B cell (primary cell): Measurements from ENCODE around the gene ADAM12. TPM values are rescaled to one million over a fixed set of nuclear protein-coding genes. Genes with fewer than 3 reads are reported as not detected.

Experiments used
- ATAC-seq: fragments of 200-7000 bp; cut with Tn5 transposase; one replicate; pipeline ENCODE4 v1.10.0; 2021; ENCODE audit warnings: low read depth, mild to moderate bottlenecking, moderate number of reproducible peaks, moderate library complexity
- CTCF ChIA-PET: fragments of 350-600 bp; sonication (Branson Sonifier 250); formaldehyde crosslinking; loops from one replicate; lab custom pipeline; 2021; ENCODE audit warnings: antibody characterized with exemption, inconsistent platforms; lab: Charles Lee
- POLR2A ChIA-PET: fragments of 350-600 bp; sonication (Branson Sonifier 250); formaldehyde crosslinking; loops from one replicate; lab custom pipeline; 2021; ENCODE audit warnings: antibody characterized with exemption; lab: Charles Lee
- DNase-seq: peaks from one replicate; pipeline ENCODE4 v3.0.0; 2013
- H2AFZ ChIP-seq: 2 replicates; pipeline ENCODE4 v1.6.1; 2012; ENCODE audit warnings: mild to moderate bottlenecking, low read depth, low read length; ENCODE audit not compliant: insufficient read depth, poor library complexity, severe bottlenecking
- H3K27ac ChIP-seq, 2 donors: 1 replicate in 1 of 2; 2 replicates in 1 of 2; pipeline ENCODE4 v1.5.1; 2012 to 2013; ENCODE audit warnings: low read length in 2 of 2, mild to moderate bottlenecking in 2 of 2, moderate library complexity in 1 of 2
- H3K27me3 ChIP-seq, 4 experiments: fragments of 200-600 bp in 1 of 4; sonication (generic) in 1 of 4; replicated peaks in 1 of 4; 1 replicate in 2 of 4; 2 replicates in 2 of 4; pipeline versions ENCODE4 v1.6.1 to v1.7.0; 2013 to 2016; ENCODE audit warnings: low read length in 3 of 4, mild to moderate bottlenecking in 2 of 4, mixed read lengths in 1 of 4, moderate library complexity in 1 of 4; ENCODE audit not compliant: insufficient read depth in 4 of 4, control insufficient read depth in 3 of 4; ENCODE audit errors: control extremely low read depth in 1 of 4
- H3K36me3 ChIP-seq, 2 experiments: replicated peaks in 1 of 2; 1 replicate in 1 of 2; 2 replicates in 1 of 2; pipeline versions ENCODE4 v1.6.1 to v1.7.1; 2013; ENCODE audit warnings: low read length in 1 of 2; ENCODE audit not compliant: insufficient read depth in 2 of 2, control insufficient read depth in 1 of 2; ENCODE audit errors: control extremely low read depth in 1 of 2, extremely low read depth in 1 of 2
- H3K4me1 ChIP-seq, 2 donors: fragments of 200-600 bp in 1 of 2; sonication (generic) in 1 of 2; 1 replicate in 1 of 2; 2 replicates in 1 of 2; pipeline versions ENCODE4 v1.5.1 to v1.6.1; 2013 to 2017; ENCODE audit warnings: low read length in 2 of 2; ENCODE audit not compliant: control insufficient read depth in 2 of 2, insufficient read depth in 2 of 2
- H3K4me2 ChIP-seq: replicated peaks from 2 replicates; pipeline ENCODE3; 2012; ENCODE audit warnings: mild to moderate bottlenecking, low read depth, low read length; ENCODE audit not compliant: poor library complexity, severe bottlenecking
- H3K4me3 ChIP-seq, 5 experiments: fragments of 200-600 bp in 1 of 5; sonication (generic) in 1 of 5; 1 replicate in 3 of 5; 2 replicates in 2 of 5; pipeline versions ENCODE4 v1.5.1 to v1.7.0; 2011 to 2016; ENCODE audit warnings: low read length in 4 of 5, mild to moderate bottlenecking in 4 of 5, low read depth in 2 of 5, control low read depth in 1 of 5, moderate library complexity in 1 of 5; ENCODE audit not compliant: insufficient read depth in 1 of 5; ENCODE audit errors: control extremely low read depth in 1 of 5, extremely low read depth in 1 of 5
- H3K79me2 ChIP-seq: fragments of 200-600 bp; sonication (generic); one replicate; pipeline ENCODE4 v1.6.0; 2016; ENCODE audit warnings: low read length; ENCODE audit not compliant: control insufficient read depth, insufficient read depth
- H3K9ac ChIP-seq: fragments of 200-600 bp; sonication (generic); 2 replicates; pipeline ENCODE4 v1.6.1; 2017; ENCODE audit warnings: mild to moderate bottlenecking, low read length, moderate library complexity
- H3K9me3 ChIP-seq, 3 donors: one replicate each; pipeline versions ENCODE4 v1.6.1 to v1.7.1; 2013; ENCODE audit warnings: low read length in 2 of 3; ENCODE audit not compliant: control insufficient read depth in 2 of 3, insufficient read depth in 1 of 3; ENCODE audit errors: control extremely low read depth in 1 of 3
- H4K20me1 ChIP-seq: 2 replicates; pipeline ENCODE4 v1.6.0; 2012; ENCODE audit warnings: mild to moderate bottlenecking, low read length; ENCODE audit not compliant: insufficient read depth, control insufficient read depth, poor library complexity, severe bottlenecking
- H3K27ac Mint-ChIP-seq: one replicate; pipeline ENCODE4 v1.8.0; 2021; ENCODE audit warnings: mixed read lengths
- H3K27me3 Mint-ChIP-seq: one replicate; pipeline ENCODE4 v1.8.0; 2021; ENCODE audit warnings: mixed read lengths
- H3K4me1 Mint-ChIP-seq: one replicate; pipeline ENCODE4 v1.8.0; 2021; ENCODE audit warnings: mixed read lengths
- H3K4me3 Mint-ChIP-seq: one replicate; pipeline ENCODE4 v1.8.0; 2021; ENCODE audit warnings: mixed read lengths
- H3K9me3 Mint-ChIP-seq: one replicate; pipeline ENCODE4 v1.8.0; 2022; ENCODE audit warnings: mixed read lengths; ENCODE audit not compliant: insufficient read depth
- EZH2 ChIP-seq: IDR thresholded peaks from 2 replicates; pipeline ENCODE4 v1.6.1; 2012; ENCODE audit warnings: borderline replicate concordance, low read depth, mild to moderate bottlenecking, moderate library complexity, low read length; ENCODE audit not compliant: insufficient read depth, poor library complexity, severe bottlenecking
- WGBS: methylation state at CpG from one replicate; pipeline ENCODE4 v1.1.5; 2013; ENCODE audit warnings: missing lambda C conversion rate; ENCODE audit not compliant: insufficient coverage; 5-methylcytosine and 5-hydroxymethylcytosine counted together
- intact Hi-C: fragments of 100-400 bp; cut with micrococcal nuclease; formaldehyde crosslinking; loops from one replicate; pipeline ENCODE4 v1.10.0; 2022
- polyA plus RNA-seq: library from polyadenylated mRNA; depleted of rRNA; stranded (reverse); fragments of >200 nt; gene quantifications from 2 replicates; pipeline ENCODE4 v1.2.3, GENCODE V29; 2012
- total RNA-seq, 2 donors: library from RNA; stranded (reverse); fragments of 120-200 nt in 1 of 2; gene quantifications; 1 replicate in 1 of 2; 2 replicates in 1 of 2; pipeline versions ENCODE4 v1.2.3 to v1.2.4, GENCODE V29; 2013 to 2022
- TF ChIP-seq, protein P1 (sequence below): fragments of 200-600 bp; IDR thresholded peaks from one replicate; pipeline ENCODE4 v1.8.0; 2022; ENCODE audit warnings: antibody characterized with exemption, mild to moderate bottlenecking

The ADAM12 gene
- total and polyA plus RNA-seq, 2 donors (not counting 1 experiment from before 2014, with no cell fraction given): 0.01 to 0.22 TPM

DNA sequence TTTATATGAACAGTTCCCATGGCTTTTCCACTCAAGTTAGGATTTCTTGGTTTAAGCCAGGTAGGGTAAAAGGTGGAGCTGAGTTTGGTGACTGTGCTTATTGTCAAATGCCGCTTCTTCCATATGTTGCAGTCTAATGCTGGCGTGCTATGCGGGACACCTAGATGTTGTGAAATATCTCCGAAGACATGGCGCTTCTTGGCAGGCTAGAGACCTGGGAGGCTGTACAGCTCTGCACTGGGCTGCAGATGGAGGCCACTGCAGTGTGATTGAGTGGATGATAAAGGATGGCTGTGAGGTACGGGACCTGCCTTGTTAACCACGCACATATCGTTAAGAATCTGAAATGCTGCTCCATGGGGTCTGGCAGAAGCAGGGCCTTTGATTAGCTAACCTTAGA, 383.5 kb downstream of the ADAM12 start:
- Mint-ChIP-seq H3K9me3 (no peaks in the 10 kb centered on the region), H3K4me3 (no peak overlapping the region), H3K27me3 (no peaks in the 10 kb centered on the region), H3K4me1 (peaks cover 3% of the 10 kb centered on the region), H3K27ac (no peak overlapping the region)
- Histone ChIP-seq H3K4me1 (no peaks in the 10 kb centered on the region), H3K9me3 (no peaks in the 10 kb centered on the region), H3K9ac (no peak overlapping the region), H3K27me3 (no peaks in the 10 kb centered on the region), H2AFZ (no peak overlapping the region), H3K27ac (no peak overlapping the region), H3K4me3 (no peak overlapping the region), H3K79me2 (no peaks in the 10 kb centered on the region), H3K36me3 (no peaks in the 10 kb centered on the region), H4K20me1 (no peaks in the 10 kb centered on the region), H3K4me2 (no peak overlapping the region)
- ChIA-PET POLR2A (no interaction called here), CTCF (interaction anchor here (1.0 kb wide), 1 partner anchor 18 kb away, joined by 3 read pairs; no protein-coding TSS in a partner anchor)
- DNase-seq (no peak), ATAC-seq (no peak)
- intact Hi-C loops: no loop called here
- WGBS: 88% methylated on average over 8 of the region's 8 CpGs
- TF ChIP-seq EZH2: no peak
- TF ChIP-seq, protein P1, sequence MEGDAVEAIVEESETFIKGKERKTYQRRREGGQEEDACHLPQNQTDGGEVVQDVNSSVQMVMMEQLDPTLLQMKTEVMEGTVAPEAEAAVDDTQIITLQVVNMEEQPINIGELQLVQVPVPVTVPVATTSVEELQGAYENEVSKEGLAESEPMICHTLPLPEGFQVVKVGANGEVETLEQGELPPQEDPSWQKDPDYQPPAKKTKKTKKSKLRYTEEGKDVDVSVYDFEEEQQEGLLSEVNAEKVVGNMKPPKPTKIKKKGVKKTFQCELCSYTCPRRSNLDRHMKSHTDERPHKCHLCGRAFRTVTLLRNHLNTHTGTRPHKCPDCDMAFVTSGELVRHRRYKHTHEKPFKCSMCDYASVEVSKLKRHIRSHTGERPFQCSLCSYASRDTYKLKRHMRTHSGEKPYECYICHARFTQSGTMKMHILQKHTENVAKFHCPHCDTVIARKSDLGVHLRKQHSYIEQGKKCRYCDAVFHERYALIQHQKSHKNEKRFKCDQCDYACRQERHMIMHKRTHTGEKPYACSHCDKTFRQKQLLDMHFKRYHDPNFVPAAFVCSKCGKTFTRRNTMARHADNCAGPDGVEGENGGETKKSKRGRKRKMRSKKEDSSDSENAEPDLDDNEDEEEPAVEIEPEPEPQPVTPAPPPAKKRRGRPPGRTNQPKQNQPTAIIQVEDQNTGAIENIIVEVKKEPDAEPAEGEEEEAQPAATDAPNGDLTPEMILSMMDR: no peak

DNA sequence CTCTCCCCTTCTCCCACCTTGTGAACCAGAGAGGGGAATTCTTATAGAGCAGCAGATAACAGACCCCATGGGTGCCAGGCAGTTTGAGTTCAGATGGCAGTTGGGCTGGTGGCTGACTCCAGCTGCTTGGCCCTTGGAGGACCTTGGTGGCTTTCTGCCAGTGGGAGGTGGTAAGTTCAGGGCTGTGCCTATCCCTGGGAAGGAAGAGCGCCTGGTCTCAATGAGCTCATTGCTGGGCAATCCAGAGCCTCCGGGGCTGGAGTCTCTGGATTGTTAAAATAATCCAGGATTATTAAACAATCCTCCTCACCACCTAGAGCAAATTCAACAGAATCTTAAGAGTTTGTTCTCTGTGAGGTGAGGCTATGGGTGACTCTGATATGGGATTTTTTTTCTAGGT, 386.7 kb downstream of the ADAM12 start:
- TF ChIP-seq, protein P1: no peak
- no peak for TF ChIP-seq EZH2
- no peak overlapping the region for H3K4me3 ChIP-seq
- Mint-ChIP-seq H3K4me3 (no peak overlapping the region), H3K4me1 (no peaks in the 10 kb centered on the region), H3K9me3 (no peaks in the 10 kb centered on the region), H3K27me3 (peaks cover 3% of the 10 kb centered on the region), H3K27ac (no peak overlapping the region)
- ChIA-PET CTCF (no interaction called here), POLR2A (no interaction called here)
- no peaks in the 10 kb centered on the region for H3K27me3 ChIP-seq
- no peak overlapping the region for H2AFZ ChIP-seq
- no peak overlapping the region for H3K9ac ChIP-seq
- no peak overlapping the region for H3K27ac ChIP-seq
- H4K20me1 ChIP-seq: no peaks in the 10 kb centered on the region
- H3K4me1 ChIP-seq: no peaks in the 10 kb centered on the region
- H3K9me3 ChIP-seq: no peaks in the 10 kb centered on the region
- no peaks in the 10 kb centered on the region for H3K36me3 ChIP-seq
- DNase-seq (no peak), ATAC-seq (no peak)
- WGBS: no CpG with 5 or more reads among the region's 2 CpGs
- no peak overlapping the region for H3K4me2 ChIP-seq
- no peaks in the 10 kb centered on the region for H3K79me2 ChIP-seq
- intact Hi-C loops: no loop called here
